ENCODE data around the gene SNX5.

SNX5 gene

DNA sequence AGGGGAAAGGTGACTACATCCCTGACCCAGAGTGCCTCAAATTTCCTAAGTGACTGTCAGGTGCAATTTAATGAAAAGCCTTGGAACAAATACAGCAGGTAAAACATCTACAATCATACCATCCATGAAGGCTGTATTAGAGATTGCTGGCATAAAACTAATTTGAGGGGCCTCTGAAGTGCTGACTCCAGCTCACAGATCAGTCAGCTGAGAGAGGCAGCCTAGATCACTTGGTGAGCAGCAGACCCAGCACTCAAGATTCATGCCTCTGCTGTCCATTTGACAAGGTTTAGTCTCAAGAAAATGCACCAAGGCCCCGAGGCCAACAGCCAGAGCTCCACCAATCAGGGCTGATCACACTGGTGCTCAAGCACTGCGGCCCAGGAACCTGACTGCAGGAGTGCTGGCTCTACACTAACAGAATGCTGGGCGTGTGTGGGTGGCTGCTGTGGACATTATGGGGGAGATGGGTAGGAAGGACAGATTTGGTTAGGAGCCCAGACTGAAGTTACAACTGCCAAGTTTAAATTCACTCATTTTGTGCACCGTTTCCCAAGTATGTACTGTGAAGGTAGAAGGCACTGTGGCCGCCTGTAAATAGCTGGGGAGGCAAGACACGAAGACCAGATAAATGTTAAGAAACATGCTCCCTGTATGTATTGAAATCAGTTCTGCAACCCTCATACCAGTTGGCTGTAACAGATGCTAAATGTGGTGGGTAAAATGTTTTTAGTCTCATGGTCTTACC lies 28.2 kb downstream of the SNX5 start:
- DNase-seq (ENCODE audit: low read depth, low spot score), result no peak

GRCh38 chr20:17939622-17940223 lies 28.9 kb downstream of the SNX5 start:
- no peak for DNase-seq (ENCODE audit: low read depth, low spot score)

DNA sequence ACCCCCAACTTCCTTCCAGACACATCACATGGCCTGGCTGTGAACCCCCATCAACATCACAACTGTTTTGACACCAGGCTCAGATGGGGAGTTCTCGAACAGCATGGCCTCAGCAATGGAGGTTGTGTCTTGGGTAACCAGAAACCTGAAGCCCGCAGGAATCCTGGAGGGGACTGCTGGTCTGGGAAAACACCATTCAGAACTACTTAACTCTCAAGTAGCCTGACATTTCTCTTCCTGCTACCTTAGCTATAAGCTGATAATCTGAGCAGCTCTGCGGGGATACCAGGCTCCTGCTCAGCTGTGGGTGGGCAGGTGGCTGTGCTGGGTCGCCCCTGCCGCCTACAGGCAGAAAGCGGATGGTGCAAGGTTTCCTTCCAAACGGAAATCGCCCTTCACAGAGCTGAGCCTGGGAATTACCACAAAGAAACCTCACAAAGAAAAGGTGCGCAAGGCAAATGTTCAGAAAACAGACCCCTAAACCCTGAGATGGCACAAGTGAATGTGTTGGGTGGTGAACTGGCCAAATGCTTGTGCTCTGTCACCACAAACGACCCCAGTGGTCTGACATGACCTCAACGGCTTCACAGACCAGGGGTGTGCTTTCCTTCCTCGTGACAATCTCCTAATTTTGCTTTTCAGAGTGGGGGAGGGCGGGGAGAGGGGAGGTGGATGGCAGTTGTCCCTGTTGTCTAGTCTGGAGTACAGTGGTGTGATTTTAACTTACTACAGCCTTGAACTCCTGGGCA lies 29.5 kb downstream of the SNX5 start:
- no peak for DNase-seq (ENCODE audit: low read depth, low spot score)

- DNase-seq (ENCODE audit: low read depth, low spot score), result peak; percentile 68
Observed at GRCh38 chr20:17936761-17937732, 31.5 kb downstream of the SNX5 start.

DNA sequence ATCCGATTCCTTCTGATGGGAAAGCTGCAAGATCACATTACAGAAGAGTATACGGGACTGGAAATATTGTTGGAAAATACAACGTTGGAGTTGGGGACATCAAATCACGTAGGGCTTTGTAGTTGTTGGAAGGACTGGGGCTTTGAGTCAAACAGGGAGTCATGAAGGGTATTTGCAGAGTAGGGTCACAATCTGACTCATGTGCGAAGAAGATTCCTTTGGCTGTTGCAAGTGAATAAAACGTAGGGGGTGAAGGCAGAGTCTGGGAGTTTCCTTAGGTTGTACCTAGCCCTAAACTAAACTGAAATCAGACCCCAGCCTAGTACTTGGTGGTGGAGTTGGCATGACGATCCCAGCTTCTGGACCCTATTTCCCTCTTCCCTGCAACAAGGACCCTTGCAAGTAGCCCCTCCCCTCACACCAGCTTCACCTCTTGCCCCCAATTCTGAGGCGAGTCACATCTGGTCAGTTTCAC lies 32.3 kb downstream of the SNX5 start:
- DNase-seq (ENCODE audit: low read depth, low spot score), result no peak

- DNase-seq (ENCODE audit: low read depth, low spot score), result no peak
Observed at GRCh38 chr20:17935761-17936160, 32.8 kb downstream of the SNX5 start.

DNA sequence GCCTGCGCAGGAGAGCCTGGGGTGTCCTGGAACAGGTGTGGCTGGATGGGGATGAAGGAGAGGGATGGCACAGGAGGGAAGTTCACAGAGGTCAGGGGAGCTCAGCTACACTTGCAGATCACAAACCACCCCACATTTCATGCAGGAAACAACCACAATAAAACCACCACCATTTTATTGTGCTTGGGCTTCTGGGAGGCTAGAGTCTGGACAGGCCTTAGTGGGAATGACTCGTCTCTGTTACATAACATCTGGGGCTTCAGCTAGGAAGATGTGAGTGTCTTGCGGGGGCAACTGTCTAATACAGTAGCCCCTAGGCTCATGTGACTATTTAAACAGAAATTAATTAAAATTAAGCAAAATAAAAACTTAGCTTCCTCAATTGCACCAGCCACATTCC lies 33.4 kb downstream of the SNX5 start:
- no peak for DNase-seq (ENCODE audit: low read depth, low spot score)

- DNase-seq (ENCODE audit: low read depth, low spot score), result peak; percentile 62
Observed at GRCh38 chr20:17934141-17934862, 34.3 kb downstream of the SNX5 start.

DNA sequence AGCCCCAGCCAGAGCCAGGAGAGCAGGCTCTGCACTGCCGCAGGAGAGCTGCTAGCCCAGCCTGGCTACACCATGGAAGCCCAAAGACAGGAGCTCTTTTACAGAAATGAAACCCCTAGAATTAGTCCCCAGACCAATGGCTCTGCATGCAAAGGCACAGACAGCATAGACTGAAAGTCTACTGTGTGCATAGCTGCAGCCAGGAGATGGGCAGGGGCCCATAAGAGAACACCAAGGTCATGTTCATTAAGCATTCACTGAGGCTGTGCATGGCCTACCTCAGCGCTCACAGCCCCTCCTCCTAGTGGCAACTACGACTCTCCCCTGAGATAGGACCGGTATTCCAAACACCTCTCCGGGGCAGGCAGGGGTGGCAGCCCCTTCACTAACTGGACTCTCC lies 34.9 kb downstream of the SNX5 start:
- DNase-seq (ENCODE audit: low read depth, low spot score), result no peak

- DNase-seq (ENCODE audit: low read depth, low spot score), result no peak
Observed at GRCh38 chr20:17933121-17933520, 35.5 kb downstream of the SNX5 start.

DNA sequence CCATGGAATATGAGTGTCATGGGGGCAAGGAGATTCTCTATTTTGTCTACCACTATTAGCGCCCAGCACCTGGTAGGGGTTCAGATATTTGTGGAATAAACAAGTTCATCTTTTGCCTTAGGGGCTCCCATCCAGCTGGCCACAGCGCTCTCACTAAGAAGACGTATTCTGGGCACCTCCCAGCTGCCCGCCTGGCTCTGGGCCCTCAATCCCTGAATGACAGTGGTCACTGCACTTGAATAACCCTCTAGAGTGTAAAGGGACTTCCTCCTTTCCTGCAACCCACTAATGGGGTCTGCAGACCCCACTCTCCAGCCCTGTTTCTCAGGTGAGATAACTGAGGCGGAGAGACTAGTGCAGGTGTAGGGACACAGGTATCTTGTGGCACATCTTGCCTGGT lies 36.2 kb downstream of the SNX5 start:
- no peak for DNase-seq (ENCODE audit: low read depth, low spot score)

DNA sequence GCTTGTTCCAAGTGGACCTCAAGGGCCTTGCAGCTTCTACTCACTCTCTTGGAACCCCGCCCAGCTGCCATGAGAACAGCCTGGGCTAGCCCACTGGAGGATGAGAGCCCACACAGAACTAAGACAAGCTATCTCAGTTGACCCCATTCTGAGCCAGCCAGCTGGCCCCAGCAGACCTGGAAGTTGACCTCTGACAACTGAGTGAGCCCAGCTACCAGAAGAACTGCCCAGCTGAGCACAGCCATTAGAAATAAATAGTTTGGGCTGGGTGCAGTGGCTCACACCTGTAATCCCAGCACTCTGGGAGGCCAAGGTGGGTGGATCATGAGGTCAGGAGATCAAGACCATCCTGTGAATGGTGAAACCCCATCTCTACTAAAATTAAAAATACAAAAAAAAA lies 37.1 kb downstream of the SNX5 start:
- DNase-seq (ENCODE audit: low read depth, low spot score), result no peak

GRCh38 chr20:17928633-17929311 lies 39.8 kb downstream of the SNX5 start:
- no peak for DNase-seq (ENCODE audit: low read depth, low spot score)

DNA sequence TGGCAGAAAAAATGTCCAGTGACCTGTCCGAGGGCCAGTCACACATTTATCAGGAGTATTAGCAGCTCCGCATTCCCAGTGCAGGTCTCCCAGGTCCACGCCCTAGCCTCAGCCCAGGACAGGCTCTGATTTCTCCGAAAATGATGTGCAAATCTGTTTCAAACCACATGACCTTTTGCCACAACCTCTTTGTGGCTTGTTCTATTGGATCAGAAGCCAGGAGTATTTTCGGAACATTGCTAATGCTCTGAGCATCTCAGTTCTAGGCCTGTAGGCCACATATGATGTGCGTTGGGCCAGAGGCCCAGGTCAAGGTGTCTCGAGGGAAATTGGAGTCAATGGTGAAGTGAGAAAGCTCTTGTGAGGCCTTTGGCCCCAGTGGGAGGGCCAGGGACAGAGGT lies 40.4 kb downstream of the SNX5 start:
- no peak for DNase-seq (ENCODE audit: low read depth, low spot score)

DNA sequence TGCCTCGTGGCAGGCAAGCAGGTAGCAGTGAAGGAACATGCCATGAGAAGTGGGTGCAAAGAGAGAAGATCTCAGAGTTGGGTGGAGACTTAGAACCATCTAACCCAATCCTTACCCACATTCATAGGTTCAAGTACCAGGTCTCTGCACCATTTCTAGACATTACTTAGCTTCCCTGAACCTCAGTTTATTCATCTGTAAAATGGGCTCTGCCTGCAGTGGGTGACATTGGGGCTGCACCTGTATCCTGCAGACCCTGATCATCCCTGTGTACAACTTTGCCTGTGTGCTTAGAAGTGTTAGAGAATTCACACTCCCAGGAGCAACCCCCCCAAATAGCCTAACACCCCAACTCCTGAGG lies 42.7 kb downstream of the SNX5 start:
- no peak for DNase-seq (ENCODE audit: low read depth, low spot score)

DNA sequence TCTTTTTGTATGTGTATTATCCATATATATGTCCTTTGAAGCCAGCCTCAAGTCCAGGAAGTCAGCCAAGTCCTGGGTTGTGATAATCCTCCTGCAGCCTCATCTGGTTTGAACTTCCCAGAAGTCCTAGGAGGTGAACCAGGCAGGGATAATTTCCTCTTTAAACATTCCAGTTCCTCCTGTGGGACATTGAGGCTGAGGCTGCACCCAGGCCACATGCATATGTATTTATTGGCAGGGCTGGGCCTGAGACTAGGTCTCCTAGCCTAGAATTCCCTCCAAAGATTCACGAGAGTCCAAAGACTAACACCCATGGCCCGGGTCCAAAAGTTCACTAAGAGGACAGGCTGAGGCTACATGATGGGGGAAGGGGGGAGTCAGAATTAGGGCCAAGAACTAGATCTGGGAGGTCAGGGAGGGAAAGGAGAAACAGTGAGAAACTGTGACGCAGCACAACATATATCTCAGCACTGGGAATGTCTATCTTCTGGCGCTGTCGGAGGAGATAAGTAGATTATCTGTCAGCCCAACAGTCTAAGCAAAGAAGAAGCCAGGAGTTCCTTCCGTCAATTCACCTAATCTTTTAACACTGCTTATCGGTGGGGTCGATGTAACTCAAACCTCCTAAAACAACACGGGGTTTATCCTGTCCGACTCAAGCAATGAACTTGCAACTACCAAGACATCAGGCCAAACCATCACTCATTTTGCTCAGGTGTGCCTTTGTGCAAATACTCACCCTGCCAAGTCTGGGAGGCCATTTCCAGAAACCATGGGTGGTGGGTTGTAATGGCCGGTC lies 43.3 kb downstream of the SNX5 start:
- DNase-seq (ENCODE audit: low read depth, low spot score), result no peak

DNA sequence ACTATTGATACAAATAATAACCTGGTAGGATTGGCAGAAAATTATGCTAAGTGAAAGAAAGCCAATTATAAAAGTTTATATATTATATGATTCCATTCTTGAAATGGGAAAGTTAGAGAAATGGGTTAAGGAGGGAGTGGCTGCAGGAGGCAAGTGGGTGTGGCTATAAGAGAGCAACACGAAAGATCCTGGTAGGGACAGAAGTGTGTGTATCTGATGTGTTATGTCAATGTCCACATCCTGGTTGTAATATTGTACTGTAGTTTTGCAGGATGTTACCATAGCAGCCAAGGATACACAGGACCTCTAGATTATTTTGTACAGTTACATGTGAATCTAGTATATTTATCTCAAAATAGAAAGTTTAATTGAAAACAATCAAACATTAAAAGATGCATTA lies 46.8 kb downstream of the SNX5 start:
- DNase-seq (ENCODE audit: low read depth, low spot score), result no peak

DNA sequence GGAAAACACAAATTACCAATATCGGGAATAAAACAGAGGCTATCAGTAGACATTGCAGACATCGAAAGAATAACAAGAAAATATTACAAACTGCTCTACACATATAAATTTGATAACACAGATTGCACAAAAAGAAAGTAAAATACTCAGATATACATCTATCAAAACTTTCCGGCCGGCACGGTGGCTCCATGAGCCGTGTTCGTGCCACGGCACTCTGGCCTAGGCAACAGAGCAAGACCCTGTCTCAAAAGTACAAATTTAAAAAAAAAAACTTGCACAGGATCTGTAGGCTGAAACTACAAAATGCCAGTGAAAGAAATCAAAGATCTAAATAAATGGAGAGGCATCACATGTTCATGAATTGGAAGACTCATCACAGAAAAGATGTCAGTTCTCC lies 49.4 kb downstream of the SNX5 start:
- DNase-seq (ENCODE audit: low read depth, low spot score), result no peak

GRCh38 chr20:17917832-17918618 lies 50.6 kb downstream of the SNX5 start:
- no peak for DNase-seq (ENCODE audit: low read depth, low spot score)
